Measurements from ENCODE around the gene ZDHHC21. TPM values are rescaled to one million over a fixed set of nuclear protein-coding genes. Genes with fewer than 3 reads are reported as not detected.
A peak's percentile ranks its signal among the peaks of the same experiment; 100 is the strongest.
"Not testable (repeated sequence)": the region's sequence is repeated elsewhere in the genome, so short reads cannot be mapped to it uniquely, and the experiment has no call there.

Gene ZDHHC21
- total RNA-seq, 1 donor: 5.9 TPM

- DNase-seq (ENCODE audit: low read depth in 2 of 3, low spot score in 2 of 3): no peak
These were observed 7.1 kb downstream of the ZDHHC21 start for GRCh38 chr9:14686168-14686567.

DNA sequence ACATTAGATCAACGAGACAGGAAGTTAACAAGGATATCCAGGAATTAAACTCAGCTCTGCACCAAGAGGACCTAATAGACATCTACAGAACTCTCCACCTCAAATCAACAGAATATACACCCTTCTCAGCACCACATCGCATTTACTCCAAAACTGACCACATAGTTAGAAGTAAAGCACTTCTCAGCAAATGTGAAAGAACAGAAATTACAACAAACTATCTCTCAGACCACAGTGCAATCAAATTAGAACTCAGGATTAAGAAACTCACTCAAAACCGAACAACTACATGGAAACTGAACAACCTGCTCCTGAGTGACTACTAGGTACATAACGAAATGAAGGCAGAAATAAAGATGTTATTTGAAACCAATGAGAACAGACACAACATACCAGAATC lies 10.6 kb downstream of the ZDHHC21 start:
- DNase-seq (ENCODE audit: low read depth in 2 of 3, low spot score in 2 of 3): not testable (repeated sequence)

GRCh38 chr9:14678776-14679175 lies 14.5 kb downstream of the ZDHHC21 start:
- DNase-seq (ENCODE audit: low read depth in 2 of 3, low spot score in 2 of 3): no peak

DNA sequence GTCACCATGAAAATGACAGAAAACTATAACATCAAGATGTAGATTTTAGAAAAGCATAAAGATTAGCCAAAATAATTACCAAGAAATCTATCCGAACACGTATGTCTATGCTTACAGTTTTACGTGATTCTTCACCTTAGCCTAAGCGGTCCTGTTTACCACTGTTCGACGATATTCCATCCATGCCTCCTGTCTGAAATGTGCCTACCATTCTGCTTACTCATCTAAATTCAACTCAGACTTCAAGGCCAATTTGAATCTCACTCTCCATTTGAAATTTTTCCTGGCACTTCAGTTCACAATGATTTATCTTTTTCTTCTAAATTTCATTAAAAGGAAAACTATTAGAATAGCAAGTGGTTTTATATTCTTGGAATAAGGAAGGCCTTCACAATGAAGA lies 15.4 kb downstream of the ZDHHC21 start:
- DNase-seq (ENCODE audit: low read depth in 2 of 3, low spot score in 2 of 3): no peak

- DNase-seq (ENCODE audit: low read depth in 2 of 3, low spot score in 2 of 3): no peak
These were observed 15.8 kb downstream of the ZDHHC21 start for GRCh38 chr9:14677396-14677795.

GRCh38 chr9:14674630-14675029 lies 18.6 kb downstream of the ZDHHC21 start:
- no peak for DNase-seq (ENCODE audit: low read depth in 2 of 3, low spot score in 2 of 3)

DNA sequence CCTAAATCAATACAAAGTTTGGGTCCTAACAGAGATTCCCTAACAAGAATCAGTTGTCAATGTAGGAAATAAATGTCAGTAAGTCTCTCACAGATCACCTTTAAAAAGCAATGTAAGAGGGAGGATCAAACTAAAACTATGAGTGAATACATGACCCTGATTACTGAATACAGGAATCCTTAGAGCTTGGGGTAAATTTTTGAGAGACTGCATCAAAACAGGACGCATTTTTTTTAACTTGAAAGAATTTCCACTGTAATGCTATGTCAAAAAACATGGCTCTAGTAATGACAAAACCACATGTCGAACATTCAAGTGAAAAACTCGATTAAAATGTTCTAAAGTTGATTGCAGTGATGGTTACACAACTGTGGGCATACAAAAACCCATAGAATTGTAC lies 21.9 kb downstream of the ZDHHC21 start:
- no peak for DNase-seq (ENCODE audit: low read depth in 2 of 3, low spot score in 2 of 3)

- DNase-seq (ENCODE audit: low read depth in 2 of 3, low spot score in 2 of 3): no peak
These were observed 22.5 kb downstream of the ZDHHC21 start for GRCh38 chr9:14670718-14671117.

DNA sequence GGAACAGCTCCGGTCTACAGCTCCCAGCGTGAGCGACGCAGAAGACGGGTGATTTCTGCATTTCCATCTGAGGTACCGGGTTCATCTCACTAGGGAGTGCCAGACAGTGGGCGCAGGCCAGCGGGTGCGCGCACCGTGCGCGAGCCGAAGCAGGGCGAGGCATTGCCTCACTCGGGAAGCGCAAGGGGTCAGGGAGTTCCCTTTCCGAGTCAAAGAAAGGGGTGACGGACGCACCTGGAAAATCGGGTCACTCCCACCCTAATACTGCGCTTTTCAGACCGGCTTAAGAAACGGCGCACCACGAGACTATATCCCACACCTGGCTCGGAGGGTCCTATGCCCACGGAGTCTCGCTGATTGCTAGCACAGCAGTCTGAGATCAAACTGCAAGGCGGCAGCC lies 29.2 kb downstream of the ZDHHC21 start:
- DNase-seq (ENCODE audit: low read depth in 2 of 3, low spot score in 2 of 3): not testable (repeated sequence)

DNA sequence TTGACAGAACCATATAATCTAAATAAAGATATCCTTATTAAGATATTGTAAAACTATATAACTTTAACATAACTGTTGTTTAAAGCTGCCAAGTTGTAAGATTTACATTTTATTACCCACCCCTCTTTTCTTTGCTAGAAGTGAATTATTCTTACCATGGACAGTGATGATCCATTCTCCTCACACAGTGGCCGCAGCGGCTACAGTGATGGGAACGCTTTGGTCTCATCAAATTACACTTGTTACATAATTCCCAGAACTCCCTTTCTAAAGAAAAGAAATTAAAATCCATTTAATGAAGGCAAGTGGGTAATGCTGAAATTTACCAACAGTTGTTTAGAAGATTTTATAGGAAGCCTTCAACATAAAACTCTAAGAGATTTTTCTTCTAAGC lies 31.2 kb downstream of the ZDHHC21 start:
- no peak for DNase-seq (ENCODE audit: low read depth in 2 of 3, low spot score in 2 of 3)

DNA sequence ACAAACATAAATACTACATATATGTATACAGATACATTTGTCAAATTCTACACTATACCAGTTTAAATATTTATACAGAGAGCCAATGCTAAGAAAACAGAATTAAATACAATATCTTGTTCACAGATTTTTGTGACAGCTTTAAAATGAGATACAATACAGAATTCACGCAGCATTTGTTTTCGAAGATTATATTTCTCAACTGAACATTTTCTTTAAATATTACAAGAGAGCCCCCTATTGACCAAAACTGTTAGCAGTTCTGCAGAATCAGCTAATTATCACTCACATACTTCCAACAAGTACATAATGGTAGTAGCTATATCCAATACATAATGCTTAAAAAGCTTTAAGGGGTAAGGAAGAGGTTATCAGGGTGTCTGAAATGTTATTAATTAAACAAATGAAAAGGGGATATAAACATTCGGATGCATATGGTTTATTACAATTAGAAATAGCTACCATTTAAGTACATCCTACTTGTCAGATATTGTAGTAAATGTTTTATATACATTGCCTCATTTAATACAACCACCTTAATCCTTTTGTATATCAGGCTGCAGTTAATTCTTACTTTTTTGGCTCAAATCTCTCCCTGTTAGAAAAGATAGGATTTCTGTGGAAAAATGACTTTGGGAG lies 31.7 kb downstream of the ZDHHC21 start:
- peak in 2 of 3 donors; percentile 16 to 49 for DNase-seq (ENCODE audit: low read depth in 2 of 3, low spot score in 2 of 3)

DNA sequence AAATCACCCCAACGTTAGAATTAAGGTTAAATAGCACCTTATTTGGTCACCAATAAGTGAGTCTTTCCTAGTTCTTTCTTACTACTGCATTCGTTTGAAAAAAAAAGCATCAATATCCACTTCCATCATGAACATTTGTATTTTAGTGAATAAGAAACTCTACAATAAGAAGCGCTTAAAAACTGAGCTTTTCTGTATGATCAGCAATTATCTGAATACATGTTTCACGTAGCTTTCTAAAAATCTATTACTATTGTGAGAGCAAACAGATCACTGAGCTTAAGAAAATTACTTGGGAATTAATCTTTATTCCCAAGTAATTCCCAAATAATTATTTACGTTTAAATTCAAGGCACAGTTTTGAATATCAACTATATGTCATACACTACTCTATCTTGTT lies 32.5 kb downstream of the ZDHHC21 start:
- DNase-seq (ENCODE audit: low read depth in 2 of 3, low spot score in 2 of 3): no peak

DNA sequence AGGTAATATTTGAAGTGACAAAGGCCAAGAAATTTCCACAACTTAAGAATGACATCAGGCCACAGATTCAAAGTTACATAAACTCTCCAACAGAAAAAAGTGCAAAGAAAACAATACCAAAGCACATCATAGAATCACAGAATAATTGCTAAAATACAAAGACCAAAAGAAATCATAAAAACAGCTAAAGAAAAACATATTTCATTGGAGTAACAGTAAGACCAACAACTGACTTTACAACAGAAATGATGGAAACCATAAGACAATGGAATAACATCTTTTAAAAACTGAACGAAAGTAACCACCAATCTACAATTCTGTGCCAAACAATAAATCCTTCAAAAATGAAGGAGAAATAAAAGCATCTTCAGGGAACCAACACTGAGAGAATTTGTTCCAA lies 38.3 kb downstream of the ZDHHC21 start:
- DNase-seq (ENCODE audit: low read depth in 2 of 3, low spot score in 2 of 3): peak in 1 of 3 donors; percentile 48

GRCh38 chr9:14653511-14653910 lies 39.7 kb downstream of the ZDHHC21 start:
- DNase-seq (ENCODE audit: low read depth in 2 of 3, low spot score in 2 of 3): no peak

DNA sequence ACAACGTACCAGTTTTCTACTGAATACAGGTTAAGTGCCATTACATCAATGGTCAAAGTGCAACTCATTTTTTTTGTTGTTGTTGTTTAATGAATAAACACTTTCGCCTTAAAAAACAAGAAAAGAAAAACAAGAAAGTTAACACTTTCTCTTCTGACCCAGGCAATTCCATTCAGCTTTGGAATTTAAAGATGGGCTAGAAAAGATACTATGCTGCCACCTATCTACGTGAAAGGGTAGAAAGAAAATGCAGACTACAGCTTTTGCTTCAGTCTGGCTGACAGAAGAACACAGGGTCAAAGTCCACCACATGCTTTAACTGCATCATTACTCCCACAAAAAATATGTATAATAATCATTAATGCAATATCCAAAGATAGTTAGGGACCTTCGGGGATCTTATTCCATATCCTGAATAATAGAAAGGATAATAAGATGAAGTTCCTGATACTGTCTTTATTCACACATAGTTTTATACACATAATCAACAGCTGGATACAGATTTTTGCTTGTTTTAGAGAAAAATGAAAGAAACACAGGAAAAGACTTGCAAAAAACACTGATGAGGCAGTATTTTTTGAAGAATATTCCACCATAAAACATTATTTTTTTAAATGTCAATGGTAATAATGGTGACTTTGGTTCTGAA lies 40.4 kb downstream of the ZDHHC21 start:
- DNase-seq (ENCODE audit: low read depth in 2 of 3, low spot score in 2 of 3): peak in 1 of 3 donors; percentile 9

DNA sequence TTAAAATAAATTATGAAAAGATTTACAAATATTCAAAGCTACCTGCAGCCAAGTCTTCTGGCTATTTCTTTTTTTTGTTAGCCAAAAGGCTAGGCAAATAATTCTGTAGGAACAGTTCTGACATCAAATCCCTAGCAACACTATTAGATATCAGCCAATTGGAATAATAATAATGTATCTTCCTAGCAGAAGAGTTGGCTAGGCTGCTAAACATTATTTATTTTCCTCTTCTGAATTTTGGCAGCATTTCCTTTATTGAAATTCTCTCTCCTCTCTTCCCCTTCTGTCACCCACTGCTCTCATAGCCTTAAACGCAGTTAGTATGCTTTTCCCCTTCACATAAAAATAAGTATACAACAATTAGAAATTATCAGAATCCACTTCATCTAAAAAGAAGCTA lies 42.6 kb downstream of the ZDHHC21 start:
- DNase-seq (ENCODE audit: low read depth in 2 of 3, low spot score in 2 of 3): no peak

DNA sequence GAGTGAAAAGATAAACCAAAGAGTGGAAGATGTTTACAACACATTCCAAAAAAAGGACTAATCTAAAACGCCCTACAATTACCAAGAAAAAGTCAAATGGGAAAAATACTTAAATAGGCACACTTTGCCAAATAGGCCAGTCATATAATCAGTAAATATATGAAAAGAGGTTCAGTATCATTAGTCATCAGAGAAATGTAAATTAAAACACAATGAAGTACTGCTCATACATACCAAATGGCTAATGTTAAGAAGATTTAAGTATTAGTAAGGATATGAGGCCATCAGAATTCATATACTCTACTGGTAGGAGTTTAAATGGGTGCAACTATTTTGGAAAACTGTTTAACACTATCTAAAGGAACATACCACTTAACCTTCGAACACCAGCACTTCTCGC lies 47.6 kb downstream of the ZDHHC21 start:
- DNase-seq (ENCODE audit: low read depth in 2 of 3, low spot score in 2 of 3): no peak

DNA sequence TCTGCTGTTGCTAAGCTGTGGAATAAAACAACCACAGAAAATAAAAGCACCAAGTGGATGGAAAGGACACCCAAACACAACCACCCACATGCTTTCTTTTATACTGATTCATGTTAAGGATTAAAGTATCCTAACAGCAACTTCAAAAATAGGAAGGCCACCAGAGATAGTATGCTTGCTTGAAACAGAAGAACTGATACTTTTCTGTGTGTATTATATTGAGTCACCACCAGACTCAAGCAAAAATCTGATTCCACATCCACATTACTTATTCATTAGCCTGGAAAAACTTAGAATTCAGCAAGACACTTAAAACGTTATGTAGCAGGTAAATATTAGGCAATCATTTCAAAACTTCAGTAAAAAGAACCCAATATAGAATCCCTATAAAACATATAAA lies 52.3 kb downstream of the ZDHHC21 start:
- DNase-seq (ENCODE audit: low read depth in 2 of 3, low spot score in 2 of 3): no peak

GRCh38 chr9:14640294-14640693 lies 52.9 kb downstream of the ZDHHC21 start:
- DNase-seq (ENCODE audit: low read depth in 2 of 3, low spot score in 2 of 3): no peak

GRCh38 chr9:14633906-14634565 lies 59.2 kb downstream of the ZDHHC21 start:
- no peak for DNase-seq (ENCODE audit: low read depth in 2 of 3, low spot score in 2 of 3)

- no peak for DNase-seq (ENCODE audit: low read depth in 2 of 3, low spot score in 2 of 3)
These were observed 60.1 kb downstream of the ZDHHC21 start for GRCh38 chr9:14633148-14633547.

GRCh38 chr9:14627513-14627912 lies 65.7 kb downstream of the ZDHHC21 start:
- no peak for DNase-seq (ENCODE audit: low read depth in 2 of 3, low spot score in 2 of 3)
